Breast epithelium (tissue), 4 donors: ENCODE measurements around the gene ETFA. TPM values are rescaled to one million over a fixed set of nuclear protein-coding genes. Genes with fewer than 3 reads are reported as not detected.

Experiments used
- DNase-seq, 2 donors: peaks; one replicate each; pipeline ENCODE4 v3.0.0-alpha.2; 2019; ENCODE audit warnings: low spot score in 2 of 2
- H3K27ac ChIP-seq, 2 donors: fragments of 200-600 bp; sonication (generic) in 1 of 2; one replicate each; pipeline ENCODE4 v1.5.1; 2016 to 2019; ENCODE audit warnings: mild to moderate bottlenecking in 1 of 2
- H3K27me3 ChIP-seq, 2 donors: fragments of 200-600 bp; sonication (generic) in 1 of 2; one replicate each; pipeline versions ENCODE4 v1.5.1 to v1.6.0; 2017 to 2019; ENCODE audit warnings: control low read depth in 1 of 2, mild to moderate bottlenecking in 1 of 2
- H3K36me3 ChIP-seq: fragments of 200-600 bp; one replicate; pipeline ENCODE4 v1.5.1; 2019
- H3K4me1 ChIP-seq, 2 donors: fragments of 200-600 bp; sonication (generic); one replicate each; pipeline ENCODE4 v1.5.1; 2016 to 2019; ENCODE audit warnings: control low read depth in 1 of 2
- H3K4me3 ChIP-seq, 3 donors: fragments of 200-600 bp; sonication (generic); 1 replicate in 2 of 3; 2 replicates in 1 of 3; pipeline ENCODE4 v1.5.1; 2016 to 2019; ENCODE audit warnings: mild to moderate bottlenecking in 3 of 3, moderate library complexity in 2 of 3
- H3K9me3 ChIP-seq, 2 donors: fragments of 200-600 bp; sonication (generic) in 1 of 2; one replicate each; pipeline ENCODE4 v1.5.1; 2016 to 2019; ENCODE audit warnings: control low read depth in 1 of 2
- CTCF ChIP-seq, 3 donors: fragments of 450-650 bp; IDR thresholded peaks; one replicate each; pipeline ENCODE4 v1.5.1; 2016 to 2017; ENCODE audit warnings: antibody characterized with exemption in 3 of 3, mild to moderate bottlenecking in 3 of 3, moderate library complexity in 3 of 3
- POLR2A ChIP-seq: fragments of 450-650 bp; IDR thresholded peaks from one replicate; pipeline ENCODE4 v1.6.1; 2016; ENCODE audit warnings: antibody characterized with exemption, mild to moderate bottlenecking, moderate library complexity
- POLR2AphosphoS5 ChIP-seq, 3 donors: sonication (generic); formaldehyde crosslinking; IDR thresholded peaks; one replicate each; pipeline ENCODE4 v1.6.1; 2017; ENCODE audit warnings: antibody characterized with exemption in 3 of 3
- intact Hi-C: fragments of 100-400 bp; cut with DNase I; formaldehyde crosslinking; loops from one replicate; pipeline ENCODE4 v1.15.1; 2023; ENCODE audit warnings: low total_unique reads
- total RNA-seq, 3 donors: library from RNA; depleted of rRNA; stranded (reverse); fragments of >200 nt; gene quantifications; one replicate each; pipeline ENCODE4 v1.1.0, GENCODE V29; 2016

The ETFA gene
- total RNA-seq, 3 donors from 2014 or later: 96.0 to 108 (median 108) TPM

- no peaks in the 10 kb centered on the region for H3K9me3 ChIP-seq
- no peak overlapping the region for H3K27ac ChIP-seq
- H3K4me1 ChIP-seq: peaks cover 0 to 16% of the 10 kb centered on the region in 2 donors
- peak overlapping the region; percentile 36 to 65 (median 40) for H3K4me3 ChIP-seq
- no peaks in the 10 kb centered on the region for H3K36me3 ChIP-seq
- peaks cover 17 to 66% of the 10 kb centered on the region in 2 donors for H3K27me3 ChIP-seq
- intact Hi-C loops: no loop called here
- no peak for DNase-seq
- TF ChIP-seq CTCF (IDR thresholded peaks at IDR 0.05) (no peak), POLR2A (no peak), POLR2AphosphoS5 (IDR thresholded peaks at IDR 0.05) (no peak)
Observed at GRCh38 chr15:76346669-76347481, 35.6 kb upstream of the ETFA start.

- no peaks in the 10 kb centered on the region for H3K9me3 ChIP-seq
- DNase-seq: no peak
- H3K27me3 ChIP-seq: peaks cover 20 to 74% of the 10 kb centered on the region in 2 donors
- intact Hi-C loops: no loop called here
- peaks cover 0 to 23% of the 10 kb centered on the region in 2 donors for H3K4me1 ChIP-seq
- TF ChIP-seq POLR2A (no peak), CTCF (IDR thresholded peaks at IDR 0.05) (no peak), POLR2AphosphoS5 (IDR thresholded peaks at IDR 0.05) (no peak)
- no peaks in the 10 kb centered on the region for H3K36me3 ChIP-seq
- peak overlapping the region; percentile 36 to 65 (median 40) for H3K4me3 ChIP-seq
- H3K27ac ChIP-seq: no peak overlapping the region
Observed at GRCh38 chr15:76345880-76346668, 34.8 kb upstream of the ETFA start.

- intact Hi-C loops: no loop called here
- TF ChIP-seq CTCF (IDR thresholded peaks at IDR 0.05) (no peak), POLR2A (no peak), POLR2AphosphoS5 (IDR thresholded peaks at IDR 0.05) (no peak)
- Histone ChIP-seq H3K9me3 (no peaks in the 10 kb centered on the region), H3K4me1 (peaks cover 3 to 24% of the 10 kb centered on the region in 2 donors), H3K4me3 (peak overlapping the region in 1 of 3 donors; percentile 65), H3K27ac (no peak overlapping the region), H3K27me3 (peaks cover 22 to 79% of the 10 kb centered on the region in 2 donors), H3K36me3 (no peaks in the 10 kb centered on the region)
- DNase-seq: no peak
Observed at GRCh38 chr15:76345583-76345879, 34.3 kb upstream of the ETFA start.

GRCh38 chr15:76344893-76345582 is 33.8 kb upstream of the ETFA start:
- TF ChIP-seq POLR2AphosphoS5 (IDR thresholded peaks at IDR 0.05) (no peak), CTCF (IDR thresholded peaks at IDR 0.05) (no peak), POLR2A (no peak)
- no peaks in the 10 kb centered on the region for H3K36me3 ChIP-seq
- H3K27ac ChIP-seq: no peak overlapping the region
- intact Hi-C loops: no loop called here
- DNase-seq: no peak
- no peak overlapping the region for H3K4me3 ChIP-seq
- peaks cover 25 to 84% of the 10 kb centered on the region in 2 donors for H3K27me3 ChIP-seq
- H3K9me3 ChIP-seq: no peaks in the 10 kb centered on the region
- H3K4me1 ChIP-seq: peaks cover 8 to 24% of the 10 kb centered on the region in 2 donors
